HepG2 (cell line): ENCODE measurements around the gene FOXA1. TPM values are rescaled to one million over a fixed set of nuclear protein-coding genes. Genes with fewer than 3 reads are reported as not detected.

Experiments used
- ESRRA ChIP-seq: sonication (generic); formaldehyde crosslinking; IDR thresholded peaks from 2 replicates; pipeline ENCODE4 v1.5.1; 2020; ENCODE audit warnings: mild to moderate bottlenecking, low read depth, missing genetic modification reagents
- GABPA ChIP-seq, 2 experiments: IDR thresholded peaks; 2 replicates each; pipeline ENCODE4 v1.6.1; 2011 to 2016; ENCODE audit warnings: low read depth in 2 of 2, low read length in 1 of 2, missing biosample characterization in 1 of 2, missing genetic modification characterization in 1 of 2
- KLF12 ChIP-seq: sonication (generic); formaldehyde crosslinking; IDR thresholded peaks from 2 replicates; pipeline ENCODE4 v1.4.0; 2020; ENCODE audit warnings: missing genetic modification reagents, borderline replicate concordance
- NBN ChIP-seq: fragments of 450-650 bp; conservative IDR thresholded peaks from 2 replicates; pipeline ENCODE4 v1.6.1; 2017
- NRL ChIP-seq: sonication (generic); formaldehyde crosslinking; IDR thresholded peaks from 2 replicates; pipeline ENCODE4 v1.5.0; 2020; ENCODE audit warnings: missing genetic modification reagents, mild to moderate bottlenecking, moderate library complexity, borderline replicate concordance
- RBM22 ChIP-seq: fragments of 200-400 bp; formaldehyde crosslinking; optimal IDR thresholded peaks from 2 replicates; pipeline ENCODE3; 2017; ENCODE audit warnings: mild to moderate bottlenecking, low read length, moderate library complexity
- SAFB2 ChIP-seq: sonication (generic); formaldehyde crosslinking; IDR thresholded peaks from 2 replicates; pipeline ENCODE4 v1.5.1; 2020; ENCODE audit warnings: missing genetic modification reagents, low read depth, mild to moderate bottlenecking, borderline replicate concordance
- SP5 ChIP-seq: IDR thresholded peaks from 2 replicates; pipeline ENCODE4 v1.6.1; 2016; ENCODE audit warnings: low read depth, borderline replicate concordance
- ZNF782 ChIP-seq: sonication (generic); formaldehyde crosslinking; IDR thresholded peaks from 2 replicates; pipeline ENCODE4 v1.4.0; 2020; ENCODE audit warnings: missing genetic modification reagents, mild to moderate bottlenecking, borderline replicate concordance
- ZNF841 ChIP-seq: sonication (generic); formaldehyde crosslinking; IDR thresholded peaks from 2 replicates; pipeline ENCODE4 v1.8.1; 2023; ENCODE audit warnings: missing genetic modification reagents, borderline replicate concordance
- polyA plus RNA-seq, 8 experiments: library from polyadenylated mRNA; depleted of rRNA in 3 of 8; stranded (reverse) in 7 of 8; unstranded in 1 of 8; fragments of >200 nt; fragmentation: Illumina TruSeq in 4 of 8; extraction: Trizol in 4 of 8; gene quantifications; 2 replicates each; pipeline versions ENCODE4 v1.2.1 to v1.2.3, GENCODE V29; 2011 to 2016; ENCODE audit warnings: low read depth in 4 of 8, missing spikeins in 1 of 8, mixed read lengths in 1 of 8; ENCODE audit not compliant: insufficient read depth in 1 of 8
- total RNA-seq, 5 experiments: library from RNA; depleted of rRNA; stranded (reverse); fragments of >200 nt; fragmentation: Illumina TruSeq; extraction: Trizol; gene quantifications; 2 replicates each; pipeline ENCODE4 v1.2.3, GENCODE V29; 2016; ENCODE audit warnings: low read depth in 1 of 5
- TF ChIP-seq, protein P1 (sequence below): sonication (generic); formaldehyde crosslinking; IDR thresholded peaks from 2 replicates; pipeline ENCODE4 v1.4.0; 2020; ENCODE audit warnings: mild to moderate bottlenecking, missing genetic modification reagents
- TF ChIP-seq, protein P2 (sequence below): sonication (generic); formaldehyde crosslinking; IDR thresholded peaks from 2 replicates; pipeline ENCODE4 v1.4.0; 2020; ENCODE audit warnings: missing genetic modification reagents
- TF ChIP-seq, protein P3 (sequence below): sonication (generic); formaldehyde crosslinking; conservative IDR thresholded peaks from 2 replicates; pipeline ENCODE4 v1.4.0; 2020; ENCODE audit warnings: missing genetic modification reagents
- TF ChIP-seq, protein P4 (sequence below): sonication (generic); formaldehyde crosslinking; IDR thresholded peaks from 2 replicates; pipeline ENCODE4 v1.8.0; 2022; ENCODE audit warnings: missing genetic modification reagents, mild to moderate bottlenecking, moderate library complexity, borderline replicate concordance

FOXA1 gene
- total and polyA plus RNA-seq, 2 of the 13 experiments (the other 11 are each of a cell fraction or from before 2014, with no cell fraction given), result 43.4 to 58.6 TPM

DNA sequence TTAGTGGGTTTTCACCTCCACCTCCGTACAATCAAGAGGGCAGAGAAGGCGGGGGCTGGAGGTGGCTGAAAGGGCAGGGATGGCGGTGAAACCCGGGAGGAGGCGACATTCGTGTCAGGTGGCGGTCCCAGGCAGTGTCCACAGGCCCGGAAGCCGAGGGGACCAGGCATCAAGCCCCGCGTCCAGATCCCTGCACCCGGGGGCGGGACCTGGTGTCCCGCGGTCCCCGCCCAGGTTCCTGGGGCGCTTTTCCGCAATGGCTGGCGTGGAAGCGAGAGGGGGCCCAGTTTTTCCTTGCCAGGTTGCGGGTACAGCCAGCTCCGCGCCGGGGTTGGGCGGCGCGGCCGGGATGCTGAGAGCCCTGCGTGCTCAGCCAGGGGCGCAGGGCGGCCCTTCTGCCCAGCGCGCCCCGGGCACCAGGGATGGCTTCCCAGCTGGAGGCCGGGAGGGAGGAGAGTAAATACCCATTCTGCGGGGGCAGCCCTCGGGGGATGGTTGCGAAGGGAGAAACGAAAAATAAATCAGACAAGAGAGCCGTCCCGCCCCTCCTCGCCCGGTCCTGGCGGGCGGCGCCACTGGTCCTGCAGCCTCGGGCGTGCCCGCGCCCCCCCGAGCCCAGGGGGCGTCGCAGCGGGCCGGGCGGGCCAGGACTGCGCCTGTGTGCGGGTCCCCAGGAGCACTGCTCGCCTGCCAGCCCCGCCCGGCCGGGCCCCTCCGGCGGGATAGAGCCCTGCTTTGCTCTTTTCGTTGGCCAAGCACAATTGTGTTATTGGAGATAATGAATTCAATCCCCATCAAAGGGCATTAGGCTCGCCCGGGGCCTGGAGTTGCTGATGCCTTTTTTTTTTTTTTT, 11.5 kb downstream of the FOXA1 start (continued):
- TF ChIP-seq, protein P1, sequence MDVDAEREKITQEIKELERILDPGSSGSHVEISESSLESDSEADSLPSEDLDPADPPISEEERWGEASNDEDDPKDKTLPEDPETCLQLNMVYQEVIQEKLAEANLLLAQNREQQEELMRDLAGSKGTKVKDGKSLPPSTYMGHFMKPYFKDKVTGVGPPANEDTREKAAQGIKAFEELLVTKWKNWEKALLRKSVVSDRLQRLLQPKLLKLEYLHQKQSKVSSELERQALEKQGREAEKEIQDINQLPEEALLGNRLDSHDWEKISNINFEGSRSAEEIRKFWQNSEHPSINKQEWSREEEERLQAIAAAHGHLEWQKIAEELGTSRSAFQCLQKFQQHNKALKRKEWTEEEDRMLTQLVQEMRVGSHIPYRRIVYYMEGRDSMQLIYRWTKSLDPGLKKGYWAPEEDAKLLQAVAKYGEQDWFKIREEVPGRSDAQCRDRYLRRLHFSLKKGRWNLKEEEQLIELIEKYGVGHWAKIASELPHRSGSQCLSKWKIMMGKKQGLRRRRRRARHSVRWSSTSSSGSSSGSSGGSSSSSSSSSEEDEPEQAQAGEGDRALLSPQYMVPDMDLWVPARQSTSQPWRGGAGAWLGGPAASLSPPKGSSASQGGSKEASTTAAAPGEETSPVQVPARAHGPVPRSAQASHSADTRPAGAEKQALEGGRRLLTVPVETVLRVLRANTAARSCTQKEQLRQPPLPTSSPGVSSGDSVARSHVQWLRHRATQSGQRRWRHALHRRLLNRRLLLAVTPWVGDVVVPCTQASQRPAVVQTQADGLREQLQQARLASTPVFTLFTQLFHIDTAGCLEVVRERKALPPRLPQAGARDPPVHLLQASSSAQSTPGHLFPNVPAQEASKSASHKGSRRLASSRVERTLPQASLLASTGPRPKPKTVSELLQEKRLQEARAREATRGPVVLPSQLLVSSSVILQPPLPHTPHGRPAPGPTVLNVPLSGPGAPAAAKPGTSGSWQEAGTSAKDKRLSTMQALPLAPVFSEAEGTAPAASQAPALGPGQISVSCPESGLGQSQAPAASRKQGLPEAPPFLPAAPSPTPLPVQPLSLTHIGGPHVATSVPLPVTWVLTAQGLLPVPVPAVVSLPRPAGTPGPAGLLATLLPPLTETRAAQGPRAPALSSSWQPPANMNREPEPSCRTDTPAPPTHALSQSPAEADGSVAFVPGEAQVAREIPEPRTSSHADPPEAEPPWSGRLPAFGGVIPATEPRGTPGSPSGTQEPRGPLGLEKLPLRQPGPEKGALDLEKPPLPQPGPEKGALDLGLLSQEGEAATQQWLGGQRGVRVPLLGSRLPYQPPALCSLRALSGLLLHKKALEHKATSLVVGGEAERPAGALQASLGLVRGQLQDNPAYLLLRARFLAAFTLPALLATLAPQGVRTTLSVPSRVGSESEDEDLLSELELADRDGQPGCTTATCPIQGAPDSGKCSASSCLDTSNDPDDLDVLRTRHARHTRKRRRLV, result no peak
- TF ChIP-seq ZNF782 (CRISPR knock-in tag) (no peak), SAFB2 (CRISPR knock-in tag) (no peak), GABPA (IDR thresholded peaks at IDR 0.05; ENCODE audit: low read depth, low read length) (no peak), GABPA (CRISPR knock-in tag; IDR thresholded peaks at IDR 0.05; ENCODE audit: low read depth) (0 out of 2 replicates have a peak, but pooled peaks have one; percentile 44), RBM22 (peak; percentile 23), ESRRA (CRISPR knock-in tag) (no peak), SP5 (peak; percentile 61; the same call in 1 of the 2 replicates), NBN (no peak), KLF12 (peak; percentile 52; the same call in 1 of the 2 replicates), NRL (no peak), ZNF841 (CRISPR knock-in tag) (no peak)
- TF ChIP-seq, protein P2, sequence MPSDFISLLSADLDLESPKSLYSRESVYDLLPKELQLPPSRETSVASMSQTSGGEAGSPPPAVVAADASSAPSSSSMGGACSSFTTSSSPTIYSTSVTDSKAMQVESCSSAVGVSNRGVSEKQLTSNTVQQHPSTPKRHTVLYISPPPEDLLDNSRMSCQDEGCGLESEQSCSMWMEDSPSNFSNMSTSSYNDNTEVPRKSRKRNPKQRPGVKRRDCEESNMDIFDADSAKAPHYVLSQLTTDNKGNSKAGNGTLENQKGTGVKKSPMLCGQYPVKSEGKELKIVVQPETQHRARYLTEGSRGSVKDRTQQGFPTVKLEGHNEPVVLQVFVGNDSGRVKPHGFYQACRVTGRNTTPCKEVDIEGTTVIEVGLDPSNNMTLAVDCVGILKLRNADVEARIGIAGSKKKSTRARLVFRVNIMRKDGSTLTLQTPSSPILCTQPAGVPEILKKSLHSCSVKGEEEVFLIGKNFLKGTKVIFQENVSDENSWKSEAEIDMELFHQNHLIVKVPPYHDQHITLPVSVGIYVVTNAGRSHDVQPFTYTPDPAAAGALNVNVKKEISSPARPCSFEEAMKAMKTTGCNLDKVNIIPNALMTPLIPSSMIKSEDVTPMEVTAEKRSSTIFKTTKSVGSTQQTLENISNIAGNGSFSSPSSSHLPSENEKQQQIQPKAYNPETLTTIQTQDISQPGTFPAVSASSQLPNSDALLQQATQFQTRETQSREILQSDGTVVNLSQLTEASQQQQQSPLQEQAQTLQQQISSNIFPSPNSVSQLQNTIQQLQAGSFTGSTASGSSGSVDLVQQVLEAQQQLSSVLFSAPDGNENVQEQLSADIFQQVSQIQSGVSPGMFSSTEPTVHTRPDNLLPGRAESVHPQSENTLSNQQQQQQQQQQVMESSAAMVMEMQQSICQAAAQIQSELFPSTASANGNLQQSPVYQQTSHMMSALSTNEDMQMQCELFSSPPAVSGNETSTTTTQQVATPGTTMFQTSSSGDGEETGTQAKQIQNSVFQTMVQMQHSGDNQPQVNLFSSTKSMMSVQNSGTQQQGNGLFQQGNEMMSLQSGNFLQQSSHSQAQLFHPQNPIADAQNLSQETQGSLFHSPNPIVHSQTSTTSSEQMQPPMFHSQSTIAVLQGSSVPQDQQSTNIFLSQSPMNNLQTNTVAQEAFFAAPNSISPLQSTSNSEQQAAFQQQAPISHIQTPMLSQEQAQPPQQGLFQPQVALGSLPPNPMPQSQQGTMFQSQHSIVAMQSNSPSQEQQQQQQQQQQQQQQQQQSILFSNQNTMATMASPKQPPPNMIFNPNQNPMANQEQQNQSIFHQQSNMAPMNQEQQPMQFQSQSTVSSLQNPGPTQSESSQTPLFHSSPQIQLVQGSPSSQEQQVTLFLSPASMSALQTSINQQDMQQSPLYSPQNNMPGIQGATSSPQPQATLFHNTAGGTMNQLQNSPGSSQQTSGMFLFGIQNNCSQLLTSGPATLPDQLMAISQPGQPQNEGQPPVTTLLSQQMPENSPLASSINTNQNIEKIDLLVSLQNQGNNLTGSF (CRISPR knock-in tag), result no peak
- TF ChIP-seq, protein P3, sequence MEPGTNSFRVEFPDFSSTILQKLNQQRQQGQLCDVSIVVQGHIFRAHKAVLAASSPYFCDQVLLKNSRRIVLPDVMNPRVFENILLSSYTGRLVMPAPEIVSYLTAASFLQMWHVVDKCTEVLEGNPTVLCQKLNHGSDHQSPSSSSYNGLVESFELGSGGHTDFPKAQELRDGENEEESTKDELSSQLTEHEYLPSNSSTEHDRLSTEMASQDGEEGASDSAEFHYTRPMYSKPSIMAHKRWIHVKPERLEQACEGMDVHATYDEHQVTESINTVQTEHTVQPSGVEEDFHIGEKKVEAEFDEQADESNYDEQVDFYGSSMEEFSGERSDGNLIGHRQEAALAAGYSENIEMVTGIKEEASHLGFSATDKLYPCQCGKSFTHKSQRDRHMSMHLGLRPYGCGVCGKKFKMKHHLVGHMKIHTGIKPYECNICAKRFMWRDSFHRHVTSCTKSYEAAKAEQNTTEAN (CRISPR knock-in tag), result no peak
- TF ChIP-seq, protein P4, sequence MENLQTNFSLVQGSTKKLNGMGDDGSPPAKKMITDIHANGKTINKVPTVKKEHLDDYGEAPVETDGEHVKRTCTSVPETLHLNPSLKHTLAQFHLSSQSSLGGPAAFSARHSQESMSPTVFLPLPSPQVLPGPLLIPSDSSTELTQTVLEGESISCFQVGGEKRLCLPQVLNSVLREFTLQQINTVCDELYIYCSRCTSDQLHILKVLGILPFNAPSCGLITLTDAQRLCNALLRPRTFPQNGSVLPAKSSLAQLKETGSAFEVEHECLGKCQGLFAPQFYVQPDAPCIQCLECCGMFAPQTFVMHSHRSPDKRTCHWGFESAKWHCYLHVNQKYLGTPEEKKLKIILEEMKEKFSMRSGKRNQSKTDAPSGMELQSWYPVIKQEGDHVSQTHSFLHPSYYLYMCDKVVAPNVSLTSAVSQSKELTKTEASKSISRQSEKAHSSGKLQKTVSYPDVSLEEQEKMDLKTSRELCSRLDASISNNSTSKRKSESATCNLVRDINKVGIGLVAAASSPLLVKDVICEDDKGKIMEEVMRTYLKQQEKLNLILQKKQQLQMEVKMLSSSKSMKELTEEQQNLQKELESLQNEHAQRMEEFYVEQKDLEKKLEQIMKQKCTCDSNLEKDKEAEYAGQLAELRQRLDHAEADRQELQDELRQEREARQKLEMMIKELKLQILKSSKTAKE (CRISPR knock-in tag), result no peak
